ENCODE data around the gene RALGPS2.

The RALGPS2 gene

DNA sequence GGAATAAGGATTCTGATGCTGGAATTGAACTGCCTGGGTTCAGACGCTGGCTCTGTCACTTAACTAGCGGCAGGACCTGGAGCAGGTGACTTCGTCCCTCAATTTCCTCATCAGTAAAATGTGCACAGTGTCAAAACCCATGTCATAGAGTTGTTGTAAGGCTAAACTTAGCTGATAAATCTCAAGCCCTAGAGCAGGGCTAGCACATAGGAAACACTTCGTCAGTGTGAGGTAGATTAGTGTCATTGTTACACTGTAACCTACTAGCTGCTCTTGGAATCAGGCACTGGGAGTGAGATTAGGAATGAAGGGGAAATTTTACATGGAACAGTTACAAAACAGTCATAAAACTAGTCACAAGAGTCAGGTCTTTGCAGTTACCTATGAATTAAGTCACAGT is 202.0 kb downstream of the RALGPS2 start:
- DNase-seq: no peak

DNA sequence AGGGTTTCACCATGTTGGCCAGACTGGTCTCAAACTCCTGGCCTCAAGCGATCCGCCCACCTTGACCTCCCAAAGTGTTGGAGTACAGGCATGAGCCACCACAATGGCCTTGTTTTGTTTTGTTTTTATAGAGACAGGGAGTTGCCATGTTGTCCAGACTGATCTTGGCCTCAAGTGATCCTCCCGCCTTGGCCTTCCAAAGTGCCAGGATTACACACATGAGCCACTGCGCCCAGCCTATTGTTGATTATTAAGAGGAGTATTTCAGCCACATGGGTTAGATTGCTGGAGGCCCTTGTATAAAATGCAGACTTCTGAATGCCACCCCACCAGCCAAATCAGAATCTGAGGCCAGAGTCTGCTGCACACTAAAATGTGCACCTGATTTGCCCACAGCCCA is 203.0 kb downstream of the RALGPS2 start:
- DNase-seq: no peak

GRCh38 chr1:178928976-178929375 is 203.9 kb downstream of the RALGPS2 start:
- no peak for DNase-seq

- no peak for DNase-seq
These were observed 207.0 kb downstream of the RALGPS2 start for GRCh38 chr1:178931858-178932551.

DNA sequence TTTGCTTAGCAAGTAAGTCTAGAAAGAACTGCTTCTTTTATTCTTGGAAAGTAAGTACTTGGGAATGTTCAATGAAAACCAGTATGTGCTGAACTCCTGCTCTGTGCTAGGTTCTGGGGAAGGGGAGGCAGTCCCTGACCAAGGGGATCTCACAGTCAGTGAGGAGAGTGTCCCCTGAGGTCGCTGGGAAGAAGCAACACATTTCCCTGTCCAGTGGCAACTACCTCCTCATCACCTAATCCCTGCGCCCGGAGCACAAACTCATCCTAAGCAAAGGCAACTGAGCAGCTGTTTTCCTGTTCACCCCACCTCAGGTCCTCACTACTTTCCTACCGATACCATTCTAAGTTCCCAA is 207.5 kb downstream of the RALGPS2 start:
- DNase-seq: no peak

DNA sequence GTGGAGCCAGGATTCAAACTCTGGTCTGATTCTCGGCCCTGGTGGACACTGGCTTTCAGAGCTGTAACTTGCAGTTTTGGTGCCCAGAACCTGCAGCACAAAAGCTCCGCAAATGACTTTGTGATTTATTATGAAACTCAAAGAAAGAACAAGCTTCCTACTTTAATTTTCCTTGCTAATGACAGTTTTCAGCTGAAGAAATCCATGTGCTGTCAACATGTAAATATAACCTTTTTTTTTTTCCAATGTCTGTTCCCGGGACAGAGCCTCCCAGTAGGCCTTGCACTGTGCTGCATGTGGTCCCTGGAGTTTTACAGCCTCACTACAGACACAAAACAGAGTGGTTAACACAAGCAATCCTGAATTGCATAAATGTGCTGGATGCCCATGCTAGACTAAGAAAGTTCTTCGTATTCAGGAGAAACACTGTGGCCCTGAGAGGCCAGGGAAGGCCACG is 208.1 kb downstream of the RALGPS2 start:
- DNase-seq: no peak

DNA sequence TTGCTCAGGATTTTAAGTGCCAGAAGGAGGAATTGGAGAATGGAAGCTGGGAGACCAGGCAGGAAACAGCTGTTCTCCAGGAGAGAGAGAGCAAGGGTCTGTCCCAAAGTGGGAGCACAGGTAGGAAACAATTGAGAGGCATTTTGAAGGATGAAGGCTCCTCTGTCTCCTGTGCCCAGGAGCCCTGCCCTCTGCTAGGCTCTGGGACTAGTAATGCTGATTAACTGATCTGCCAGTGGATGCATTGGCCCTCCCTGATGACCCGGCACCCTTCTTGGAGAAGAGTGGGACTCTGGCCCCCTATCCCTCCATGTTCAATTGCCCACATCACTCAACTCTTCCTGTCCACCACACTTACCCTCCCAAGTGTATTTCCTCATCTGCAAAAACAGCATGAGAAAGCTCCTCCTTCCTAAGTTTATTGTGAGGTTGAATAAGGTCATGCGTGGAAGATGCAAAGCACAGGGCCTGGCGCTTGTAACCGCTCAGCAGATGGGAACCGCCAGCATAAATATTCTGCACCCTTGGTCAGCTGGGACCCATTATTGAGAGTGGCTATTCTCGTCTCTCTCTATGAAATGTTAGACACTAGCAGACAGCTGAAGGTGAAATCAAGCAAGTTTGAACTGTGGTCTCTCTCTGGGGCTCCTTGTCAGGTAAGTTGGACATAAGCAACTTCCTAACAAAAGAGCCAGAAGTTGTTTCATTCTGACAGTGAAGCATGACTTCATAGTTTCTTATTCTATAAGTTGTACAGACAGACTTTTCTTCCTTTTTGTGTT is 208.9 kb downstream of the RALGPS2 start:
- DNase-seq: no peak

DNA sequence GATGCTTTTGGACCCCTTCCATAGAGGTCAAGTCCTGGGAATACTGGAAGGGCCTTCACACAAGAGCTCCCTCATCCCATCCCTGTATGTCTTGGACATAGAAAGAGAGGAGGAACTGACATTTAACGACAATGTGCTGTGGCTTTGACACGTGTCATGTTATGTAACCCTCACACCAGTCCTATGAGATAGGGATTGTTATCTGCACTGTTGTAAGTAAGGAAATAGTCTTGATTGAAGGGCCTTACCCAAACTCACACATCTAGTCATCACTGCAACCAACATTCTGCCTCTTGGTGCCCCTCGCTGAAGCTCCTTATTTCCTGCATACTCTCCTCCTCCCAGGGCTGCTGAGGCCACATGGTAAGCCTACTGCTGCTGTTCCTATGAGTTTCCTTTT is 209.5 kb downstream of the RALGPS2 start:
- no peak for DNase-seq

DNA sequence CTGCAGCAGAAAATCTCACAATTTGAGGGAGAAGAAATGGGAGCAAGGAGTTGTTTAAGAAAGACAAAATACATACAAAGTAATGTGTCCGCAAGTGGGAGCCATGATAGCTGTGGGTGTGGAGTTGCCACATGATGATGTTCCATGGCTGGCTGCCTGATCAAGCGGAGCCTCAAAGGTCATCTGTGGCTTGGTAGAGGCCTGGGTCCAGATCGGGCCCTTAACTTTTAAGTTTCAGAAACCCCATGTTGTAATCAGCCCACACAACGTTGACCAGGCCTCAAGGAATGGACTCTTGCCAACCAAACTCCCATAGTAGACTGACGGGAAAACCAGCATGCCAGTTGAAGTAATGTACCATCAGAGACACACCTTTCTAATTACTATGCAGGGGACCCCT is 210.6 kb downstream of the RALGPS2 start:
- DNase-seq: no peak

GRCh38 chr1:178937695-178938094 is 212.7 kb downstream of the RALGPS2 start:
- no peak for DNase-seq

GRCh38 chr1:178938101-178938958 is 213.3 kb downstream of the RALGPS2 start:
- no peak for DNase-seq

DNA sequence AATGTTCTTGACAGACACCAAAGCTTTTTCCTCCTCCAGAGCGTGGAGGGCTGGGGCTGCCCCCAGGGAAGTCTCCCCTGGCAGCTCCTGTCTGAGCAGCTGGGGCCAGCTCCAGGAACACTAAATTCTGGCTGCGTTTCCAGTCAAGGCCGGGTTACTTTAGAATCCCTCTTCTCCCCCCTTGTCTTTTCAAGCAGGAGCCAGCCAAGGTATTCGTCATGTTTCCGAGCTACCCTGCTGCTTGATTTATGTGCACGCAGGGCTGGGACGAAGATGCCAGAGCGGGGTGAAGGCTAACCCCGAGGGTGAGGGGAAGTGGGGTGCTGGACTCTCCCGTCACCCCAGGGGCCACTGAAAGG is 213.9 kb downstream of the RALGPS2 start:
- DNase-seq: no peak

- DNase-seq: no peak
These were observed 214.5 kb downstream of the RALGPS2 start for GRCh38 chr1:178939338-178940067.

DNA sequence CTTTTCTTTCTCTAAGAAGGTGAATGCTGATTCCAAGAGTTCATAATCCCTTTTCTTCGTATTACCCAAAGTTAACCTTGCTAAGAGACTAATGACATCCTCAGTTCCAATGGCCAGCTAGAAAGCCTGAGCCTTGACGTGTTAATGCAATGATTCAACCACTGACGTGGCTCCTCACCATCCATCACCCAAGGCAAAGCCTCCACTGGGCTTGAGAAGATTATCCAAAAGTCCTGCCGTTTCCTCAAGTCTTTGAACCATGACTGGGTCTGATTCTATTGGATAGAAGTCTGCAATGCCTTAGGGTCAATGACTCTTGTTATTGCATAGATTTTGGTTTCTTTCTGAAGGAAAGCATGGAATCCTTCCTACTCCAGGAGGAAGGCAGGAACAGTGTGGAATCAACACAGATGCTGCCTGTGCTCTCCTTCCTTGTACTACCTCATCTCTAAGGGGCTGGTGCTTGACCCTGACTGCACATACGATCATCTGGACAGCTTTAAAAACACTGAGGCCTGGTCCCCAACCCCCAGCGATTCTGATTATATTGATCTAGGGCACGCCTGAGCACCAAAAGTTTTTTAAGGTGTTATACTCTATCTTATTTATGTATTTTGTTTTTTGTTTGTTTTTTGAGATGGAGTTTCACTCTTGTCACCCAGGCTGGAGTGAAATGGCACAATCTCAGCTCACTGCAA is 215.2 kb downstream of the RALGPS2 start:
- no peak for DNase-seq

- no peak for DNase-seq
These were observed 216.2 kb downstream of the RALGPS2 start for GRCh38 chr1:178941261-178941689.

GRCh38 chr1:178941849-178942248 is 216.8 kb downstream of the RALGPS2 start:
- peak; percentile 32 for DNase-seq

DNA sequence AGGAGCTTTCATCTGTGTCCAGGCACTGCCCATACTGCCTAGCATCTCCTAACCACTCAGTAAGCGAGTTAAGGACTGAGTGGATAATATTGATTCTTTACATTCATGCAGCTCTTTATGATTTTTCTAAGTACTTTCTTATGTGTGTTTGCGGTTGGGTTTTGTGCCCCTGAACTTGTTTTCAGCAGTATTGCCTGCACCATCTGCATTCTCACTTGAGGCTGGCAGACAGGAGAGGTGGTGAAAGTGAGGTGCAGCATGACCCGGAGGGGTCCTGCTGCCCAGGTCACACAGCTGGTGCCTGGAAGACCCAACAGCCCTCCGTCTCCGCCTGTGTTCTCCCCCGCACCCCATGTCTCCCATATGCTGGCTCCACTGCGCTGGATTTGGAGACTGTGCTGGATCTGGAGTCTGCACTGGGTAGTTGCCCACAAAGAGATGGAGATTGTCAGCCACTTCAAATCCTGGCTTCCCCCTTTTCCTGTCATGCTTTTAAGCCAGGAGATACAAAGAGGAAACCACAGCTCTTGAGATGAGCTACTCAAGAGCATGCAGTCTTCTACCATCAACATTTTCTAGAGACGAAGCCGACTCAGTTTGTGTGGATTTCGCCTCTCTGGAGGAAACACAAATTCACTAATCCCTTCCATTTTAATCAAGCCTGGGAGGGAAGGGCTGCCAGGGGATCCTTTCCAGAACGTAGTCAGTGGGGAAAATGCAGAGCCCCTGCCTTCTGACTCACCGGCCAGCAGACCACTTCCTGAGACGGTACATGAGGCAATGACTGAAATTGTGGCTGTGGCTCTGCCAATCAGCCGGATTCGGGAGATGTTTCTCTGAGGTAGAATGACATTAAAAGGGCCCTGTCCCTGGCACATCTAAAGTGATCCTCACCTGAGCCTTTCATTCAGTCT is 217.5 kb downstream of the RALGPS2 start:
- DNase-seq: no peak

DNA sequence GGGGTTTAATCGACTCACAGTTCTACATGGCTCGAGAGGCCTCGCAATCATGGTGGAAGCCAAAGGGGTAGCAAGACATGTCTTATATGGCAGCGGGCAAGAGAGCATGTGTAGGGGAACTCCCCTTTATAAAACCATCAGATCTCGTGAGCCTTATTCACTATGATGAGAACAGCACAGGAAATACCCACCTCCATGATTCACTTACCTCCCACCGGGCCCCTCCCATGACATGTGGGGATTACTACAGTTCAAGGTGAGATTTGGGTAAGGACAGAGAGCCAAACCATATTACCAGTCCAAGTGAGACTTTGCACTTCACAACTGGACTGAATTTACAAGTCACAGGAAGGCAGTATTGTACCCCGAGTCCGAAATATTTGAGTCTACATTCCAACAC is 219.7 kb downstream of the RALGPS2 start:
- DNase-seq: no peak

- DNase-seq: peak; percentile 42
These were observed 220.8 kb downstream of the RALGPS2 start for GRCh38 chr1:178945763-178946266.

DNA sequence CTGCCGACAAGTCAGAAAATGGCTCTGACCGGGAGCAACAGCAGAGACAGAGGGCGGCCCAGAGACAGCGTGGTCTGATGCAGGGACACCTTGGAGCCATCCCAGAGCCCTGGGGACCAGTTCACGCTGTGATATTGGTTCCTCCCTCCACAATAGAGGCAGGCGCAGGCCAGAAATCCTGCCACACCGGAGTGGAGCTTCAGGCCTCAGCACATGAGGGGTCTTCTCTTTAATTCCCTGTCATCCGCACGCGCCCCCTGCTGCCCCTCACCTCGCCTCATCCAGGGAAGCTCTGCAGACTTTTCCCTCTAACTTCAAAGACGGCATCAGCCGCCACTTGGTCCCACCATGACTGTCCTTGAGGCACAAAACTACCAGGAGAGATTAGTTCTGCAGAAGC is 221.4 kb downstream of the RALGPS2 start:
- peak; percentile 26 for DNase-seq

Data from activated CD8-positive, alpha-beta memory T cell treated with anti-CD3 and anti-CD28 coated beads for 24 hours (primary cell).